Gastroesophageal sphincter (tissue), 3 donors: ENCODE measurements around the gene AHDC1.
A peak's percentile ranks its signal among the peaks of the same experiment; 100 is the strongest.

Experiments
- CTCF ChIP-seq, 4 experiments: fragments of 200-600 bp in 2 of 4; fragments of 450-650 bp in 2 of 4; sonication (generic) in 1 of 4; IDR thresholded peaks; one replicate each; pipeline ENCODE4 v1.5.1; 2017 to 2019; ENCODE audit warnings: antibody characterized with exemption in 4 of 4, mild to moderate bottlenecking in 2 of 4, moderate library complexity in 2 of 4
- POLR2A ChIP-seq, 2 donors: fragments of 450-650 bp; IDR thresholded peaks; one replicate each; pipeline ENCODE4 v1.6.1; 2017; ENCODE audit warnings: antibody characterized with exemption in 2 of 2, mild to moderate bottlenecking in 2 of 2, moderate library complexity in 1 of 2
- POLR2AphosphoS5 ChIP-seq: sonication (generic); formaldehyde crosslinking; IDR thresholded peaks from one replicate; pipeline ENCODE4 v1.6.1; 2017; ENCODE audit warnings: antibody characterized with exemption

- TF ChIP-seq CTCF (IDR thresholded peaks at IDR 0.05) = no peak
- TF ChIP-seq POLR2A (IDR thresholded peaks at IDR 0.05) = no peak
- peak; percentile 21 for TF ChIP-seq POLR2AphosphoS5
These were observed 22.1 kb downstream of the AHDC1 start for GRCh38 chr1:27581823-27582243.
